HG02571 (cell line): Measurements from ENCODE around the gene RPA1.
"Not testable (repeated sequence)": the region's sequence is repeated elsewhere in the genome, so short reads cannot be mapped to it uniquely, and the experiment has no call there.

Experiments
- ATAC-seq: cut with Tn5 transposase; IDR thresholded peaks from one replicate; pipeline ENCODE4 v1.9.1; 2021; ENCODE audit warnings: mild to moderate bottlenecking, moderate library complexity; ENCODE audit not compliant: unreplicated experiment

Gene RPA1

DNA sequence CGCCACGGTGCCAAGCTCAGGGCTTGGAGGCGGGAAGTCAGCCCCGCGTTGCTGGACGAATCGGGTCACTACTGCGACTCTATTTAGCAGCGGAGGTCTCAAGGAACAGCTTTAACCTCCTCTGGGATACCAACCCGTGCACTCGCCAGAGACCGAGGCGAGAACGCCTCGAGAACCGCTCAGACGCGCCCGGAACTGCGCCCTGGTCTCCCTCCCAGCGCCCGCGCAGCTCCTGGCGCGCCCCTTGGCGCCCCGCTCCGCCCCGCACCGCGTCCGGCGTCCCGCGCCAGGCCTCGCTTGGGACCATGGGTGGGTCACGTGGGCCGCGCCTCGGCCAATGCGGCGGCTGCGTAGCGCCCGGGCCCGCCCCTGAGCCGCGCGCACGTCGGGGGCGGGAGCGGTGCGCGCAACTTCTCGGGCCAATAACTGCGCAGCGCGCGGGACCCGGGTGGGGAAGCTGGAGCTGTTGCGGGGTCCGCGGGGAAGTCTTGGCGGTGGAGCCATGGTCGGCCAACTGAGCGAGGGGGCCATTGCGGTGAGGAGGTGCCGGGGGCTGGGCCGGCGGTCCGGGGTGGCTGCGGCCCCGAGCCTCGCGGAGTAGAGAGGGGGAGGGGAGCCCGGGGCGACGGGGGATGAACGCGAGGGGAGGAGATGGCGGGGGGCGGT, at the start of gene RPA1, which contains the start of gene SMYD4:
Gene RPA1 (plus strand): TSS at position 414 of the 666 bp plus-strand sequence. CDS start 89 bp downstream, at position 503.
Gene SMYD4 (minus strand): TSS at position 311 of the 666 bp plus-strand sequence. CDS start 1,908 bp downstream, outside the sequence.
- ATAC-seq = peak; percentile 76

DNA sequence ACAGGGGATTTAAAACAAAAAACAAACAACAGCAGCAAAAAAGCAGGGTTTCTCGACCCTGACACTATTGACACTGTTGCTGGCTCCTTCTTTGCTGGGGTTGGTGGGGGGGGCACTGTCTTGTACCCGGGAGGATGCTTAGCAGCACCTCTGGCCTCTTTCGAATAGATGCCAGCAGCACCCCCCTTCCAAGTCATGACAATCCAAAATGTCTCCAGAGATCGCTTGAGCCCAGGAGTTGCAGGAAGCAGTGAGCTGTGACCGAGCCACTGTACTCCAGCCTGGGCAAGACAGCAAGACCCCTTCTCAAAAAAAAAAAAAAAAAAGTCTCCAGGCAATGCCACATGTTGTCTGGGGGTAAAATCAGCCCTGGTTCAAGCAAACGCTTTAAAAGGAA, 47.6 kb upstream of the RPA1 start:
- no peak for ATAC-seq

DNA sequence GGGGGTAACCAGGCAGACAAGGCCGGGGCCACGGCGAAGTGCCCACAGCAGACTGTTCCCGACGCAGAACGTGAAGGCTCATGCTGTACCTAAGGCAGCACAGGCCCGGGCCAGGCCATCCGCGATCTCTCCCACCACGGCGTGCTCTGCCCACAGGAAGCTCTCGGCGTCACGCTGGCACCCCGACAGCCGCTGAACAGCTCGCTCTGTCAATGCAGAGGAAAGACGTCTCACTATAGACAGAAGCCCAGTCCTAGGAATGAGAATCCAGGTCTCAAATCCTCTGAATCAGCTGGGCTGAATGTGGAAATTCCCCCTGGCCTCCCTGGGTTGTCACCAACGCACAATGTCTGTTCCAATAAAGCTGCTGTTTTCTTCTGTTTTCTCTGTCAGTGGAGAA, 46.5 kb upstream of the RPA1 start:
- no peak for ATAC-seq

DNA sequence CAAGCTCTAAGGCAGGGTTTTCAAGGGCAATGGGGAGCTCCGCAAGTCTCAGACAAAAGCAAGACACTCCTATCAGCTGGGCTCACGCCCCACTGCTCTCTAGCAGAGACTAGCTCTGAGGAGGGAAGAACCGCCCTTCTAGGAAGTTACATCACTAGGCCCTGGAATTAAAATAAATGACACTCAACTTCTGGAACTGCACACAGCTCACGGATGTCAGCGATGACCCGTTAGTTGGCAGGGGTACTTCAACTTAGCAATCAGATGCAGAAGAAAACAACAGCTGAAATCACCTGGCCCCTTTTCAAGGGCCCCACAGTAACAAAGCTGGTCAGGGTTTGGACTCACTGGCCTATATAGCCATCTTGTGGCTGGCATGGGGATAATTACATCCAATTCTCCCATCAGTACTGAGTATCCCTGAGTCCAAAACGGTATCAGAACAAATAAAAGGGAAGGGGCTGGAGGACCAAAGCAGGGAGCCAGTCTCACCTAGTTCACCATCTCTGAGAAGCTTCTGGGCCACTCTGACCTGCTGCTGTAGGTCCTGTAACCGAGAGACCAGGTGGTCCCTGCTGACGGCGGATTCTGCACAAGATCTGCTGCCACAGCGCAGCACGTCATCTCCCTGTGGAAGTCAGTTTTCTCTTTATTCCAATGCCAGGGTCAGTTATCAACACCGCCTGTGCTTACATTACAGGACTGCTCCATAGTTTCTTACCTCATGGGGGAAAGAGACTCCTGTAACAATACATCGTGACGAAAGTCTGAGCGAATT, 45.8 kb upstream of the RPA1 start:
- ATAC-seq = no peak

DNA sequence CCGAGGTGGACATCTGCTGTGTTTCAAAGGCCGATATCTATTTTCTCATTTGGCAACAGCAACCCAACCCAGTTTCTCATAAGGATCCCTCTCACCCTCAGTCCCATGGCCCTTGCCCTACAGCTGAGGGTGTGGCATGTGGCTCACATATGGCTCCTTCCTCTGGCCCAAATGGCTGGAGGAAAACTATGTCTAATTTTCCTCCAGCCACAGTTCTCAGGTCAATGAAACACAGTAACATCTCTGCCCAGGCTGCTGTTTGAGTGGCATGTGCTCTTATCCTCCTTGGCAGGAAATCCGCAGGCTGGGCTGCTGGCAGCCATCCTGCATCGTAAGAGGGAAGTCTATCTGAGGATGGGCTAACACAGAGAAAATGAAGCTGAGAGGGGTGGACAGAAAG, 43.9 kb upstream of the RPA1 start:
- no peak for ATAC-seq

DNA sequence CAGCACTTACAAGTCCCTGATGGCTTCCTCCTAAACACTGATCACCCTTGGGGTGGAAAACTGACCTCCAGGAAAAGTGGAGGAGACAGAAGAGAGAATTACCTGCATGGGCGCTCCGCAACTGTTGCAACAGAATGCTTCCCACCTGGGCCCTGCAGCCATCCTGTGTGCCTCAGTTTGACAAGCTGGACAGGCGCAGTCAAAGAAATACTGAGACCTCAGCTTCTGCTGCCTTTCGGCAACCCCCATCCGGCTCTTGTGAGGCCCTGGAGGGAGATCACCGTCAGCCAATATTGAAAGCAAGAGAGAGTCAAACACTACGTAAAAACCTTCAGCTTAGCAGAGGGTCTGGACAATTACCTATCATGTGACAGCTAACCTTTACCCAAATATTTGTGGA, 43.1 kb upstream of the RPA1 start:
- ATAC-seq = no peak

DNA sequence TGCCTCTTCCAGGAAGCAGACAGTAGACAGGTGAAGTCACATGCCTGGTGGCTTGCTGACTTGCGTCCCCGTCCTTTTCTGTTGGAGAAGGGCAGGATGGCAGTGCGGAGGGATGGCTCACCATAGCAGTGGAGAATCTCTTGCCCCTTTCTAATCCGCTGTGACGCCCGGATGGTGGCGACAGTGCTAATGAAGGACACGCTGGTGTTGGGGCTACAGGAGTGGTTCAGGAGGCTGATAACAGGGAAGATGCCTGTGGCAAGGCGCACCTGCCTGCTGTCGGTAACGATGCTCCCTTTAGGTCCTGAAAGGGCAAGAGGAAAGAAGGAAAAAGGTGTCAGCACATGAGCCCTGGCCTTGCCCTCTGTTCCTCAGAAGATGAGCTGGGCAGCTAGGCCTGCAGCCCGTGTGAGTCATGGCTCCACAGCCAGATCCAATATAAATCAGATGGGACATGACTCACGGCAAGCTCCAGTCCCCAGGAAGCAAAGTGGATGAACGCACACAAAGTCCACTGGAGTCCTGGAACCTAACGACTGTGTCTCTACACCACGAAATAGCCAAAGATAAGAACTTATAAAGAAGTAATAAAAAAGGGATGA, 42.4 kb upstream of the RPA1 start:
- ATAC-seq = no peak

DNA sequence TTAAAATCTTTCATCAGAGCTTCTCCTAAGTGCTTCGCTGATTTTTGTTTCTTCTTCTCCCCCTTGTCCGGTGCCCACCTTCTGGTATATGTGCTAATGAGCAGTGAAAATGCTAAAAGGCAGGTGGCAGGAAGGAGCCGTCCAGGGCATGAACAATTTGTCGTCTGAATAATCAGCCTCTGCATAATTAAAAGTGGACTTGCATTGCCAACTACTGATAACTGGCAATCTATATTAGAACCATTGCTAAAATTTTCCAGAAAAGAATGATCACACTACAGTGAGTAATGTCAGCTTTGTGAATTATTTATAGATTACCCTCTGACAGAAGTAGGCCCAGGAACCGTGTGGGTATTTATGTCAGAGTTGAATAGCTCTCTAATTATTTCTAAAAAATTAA, 39.9 kb upstream of the RPA1 start:
- no peak for ATAC-seq

DNA sequence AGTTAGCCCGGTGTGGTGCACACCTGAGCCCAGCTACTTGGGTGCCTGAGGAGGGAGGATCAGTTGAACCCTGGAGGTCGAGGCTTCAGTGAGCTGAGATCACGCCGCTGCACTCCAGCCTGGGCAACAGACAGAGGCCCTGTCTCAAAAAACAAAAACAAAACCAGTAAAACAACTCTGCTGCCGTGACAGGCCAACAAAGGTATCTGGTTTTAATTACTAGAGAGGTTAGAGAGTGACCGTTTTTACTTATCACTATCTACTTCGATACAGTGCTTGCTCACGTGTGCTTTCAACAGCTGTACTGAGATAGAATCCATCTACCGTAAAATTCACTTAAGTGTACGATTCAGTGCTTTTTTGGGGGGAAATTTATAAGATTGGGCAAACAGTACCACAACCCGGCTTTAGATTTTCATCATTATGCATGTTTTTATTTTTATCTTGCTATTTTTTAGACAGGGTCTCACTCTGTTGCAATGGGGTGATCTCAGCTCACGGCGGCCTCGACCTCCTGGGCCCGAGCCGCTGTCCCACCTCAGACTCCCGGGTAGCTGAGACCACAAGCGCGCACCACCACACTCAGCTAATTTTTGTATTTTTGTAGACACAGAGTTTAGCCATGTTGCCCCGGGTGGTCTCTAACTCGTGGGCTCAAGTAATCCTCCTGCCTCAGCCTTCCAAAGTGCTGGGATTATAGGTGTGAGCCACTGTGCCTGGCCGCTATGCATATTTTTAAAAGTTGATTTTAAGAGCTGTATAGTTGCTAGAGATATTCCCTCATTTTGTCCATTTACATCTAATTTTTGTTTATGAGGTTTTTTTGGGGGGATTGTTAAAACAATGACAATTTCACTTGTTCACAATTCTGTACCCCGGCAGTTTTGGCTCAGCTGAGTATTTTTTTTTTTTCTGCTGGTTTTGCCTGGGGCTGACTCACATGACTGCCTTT, 37.0 kb upstream of the RPA1 start:
- ATAC-seq = no peak

DNA sequence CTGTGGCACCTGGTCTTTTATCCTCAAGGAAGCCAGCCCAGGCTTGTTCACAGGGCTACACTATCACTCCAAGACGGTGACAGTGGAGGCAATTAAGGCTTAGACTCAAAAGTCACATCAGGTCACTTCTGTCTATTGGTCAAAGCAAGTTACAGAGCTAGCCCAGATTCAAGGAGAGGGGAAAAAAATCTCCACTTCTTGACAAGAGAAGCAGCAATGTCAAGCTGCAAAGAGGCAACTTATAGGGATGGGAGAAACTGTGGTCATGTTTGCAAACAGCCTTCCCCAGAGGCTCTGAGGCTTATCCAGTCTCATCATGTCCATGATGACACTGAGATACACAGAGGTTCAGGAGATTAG, 36.4 kb upstream of the RPA1 start:
- no peak for ATAC-seq

DNA sequence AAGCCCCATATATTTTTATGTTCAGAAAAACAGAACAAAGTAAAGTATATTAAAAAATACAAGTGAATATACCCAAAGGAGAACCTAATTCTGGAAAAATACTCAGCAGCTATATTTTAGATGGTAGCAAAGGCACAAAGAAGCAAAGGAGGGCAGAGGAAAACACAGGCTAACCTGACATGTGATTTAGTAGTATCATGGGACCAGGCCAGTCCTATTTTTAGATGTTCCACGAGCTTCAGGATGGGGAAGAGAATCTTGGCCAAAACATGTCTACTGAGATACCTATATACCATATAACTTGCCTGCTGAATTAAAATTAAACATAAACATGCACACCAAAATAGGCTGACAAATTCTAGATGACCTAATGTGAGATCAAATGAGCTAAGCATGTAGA, 33.0 kb upstream of the RPA1 start:
- ATAC-seq = no peak

DNA sequence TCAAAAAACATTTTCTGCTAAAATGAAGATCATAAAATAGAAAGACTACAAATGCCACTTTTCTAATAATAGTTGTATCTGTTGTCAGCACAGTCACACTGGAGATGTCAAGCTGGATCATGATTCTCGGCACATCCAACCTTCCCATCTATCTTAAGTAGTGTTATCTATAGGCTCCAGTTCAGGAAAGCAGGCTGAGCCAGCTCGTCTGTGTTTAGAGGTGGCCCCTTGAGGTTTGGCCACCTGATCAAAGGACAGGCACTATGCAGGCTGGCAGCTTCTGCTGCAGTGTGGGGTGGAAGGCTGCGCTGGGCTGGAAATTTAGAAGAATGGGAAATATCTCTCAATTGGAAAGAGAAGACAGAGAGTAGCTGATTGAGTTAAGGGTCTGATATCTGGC, 32.5 kb upstream of the RPA1 start:
- ATAC-seq = no peak

DNA sequence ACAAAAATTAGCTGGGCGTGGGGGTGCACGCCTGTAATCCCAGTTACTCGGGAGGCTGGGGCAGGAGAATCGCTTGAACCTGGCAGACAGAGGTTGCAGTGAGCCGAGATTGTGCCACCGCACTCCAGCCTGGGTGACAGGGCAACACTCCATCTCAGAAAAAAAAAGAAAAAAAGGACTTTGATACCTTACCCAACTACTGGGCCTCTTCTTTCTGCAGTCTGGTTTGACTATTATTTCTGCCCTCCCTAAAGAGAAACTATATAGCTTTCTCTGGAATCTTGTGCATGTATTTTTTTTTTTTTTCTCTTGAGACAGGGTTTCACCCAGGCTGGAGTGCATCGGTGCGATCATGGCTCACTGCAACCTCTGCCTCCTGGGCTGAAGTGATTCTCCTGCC, 32.0 kb upstream of the RPA1 start:
- ATAC-seq = not testable (repeated sequence)

DNA sequence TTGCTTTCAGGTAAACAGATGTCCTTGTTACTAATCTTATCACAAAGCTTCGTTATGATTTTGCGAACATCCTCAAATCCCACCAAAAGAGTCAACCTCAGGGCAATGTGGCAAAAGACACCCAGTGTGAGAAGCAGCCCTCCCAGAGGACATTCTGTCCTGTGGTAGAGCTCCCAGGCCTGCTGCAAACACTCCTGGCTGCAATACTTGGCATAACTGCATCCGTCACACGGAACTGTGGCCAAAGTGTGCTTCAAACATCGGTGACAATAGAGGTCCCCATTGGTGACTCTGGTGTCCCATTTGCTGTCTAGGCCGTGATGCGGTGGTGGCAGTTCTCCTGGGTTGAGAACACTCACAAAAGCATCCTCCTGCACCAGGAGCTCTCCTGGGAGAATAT, 29.6 kb upstream of the RPA1 start:
- no peak for ATAC-seq

DNA sequence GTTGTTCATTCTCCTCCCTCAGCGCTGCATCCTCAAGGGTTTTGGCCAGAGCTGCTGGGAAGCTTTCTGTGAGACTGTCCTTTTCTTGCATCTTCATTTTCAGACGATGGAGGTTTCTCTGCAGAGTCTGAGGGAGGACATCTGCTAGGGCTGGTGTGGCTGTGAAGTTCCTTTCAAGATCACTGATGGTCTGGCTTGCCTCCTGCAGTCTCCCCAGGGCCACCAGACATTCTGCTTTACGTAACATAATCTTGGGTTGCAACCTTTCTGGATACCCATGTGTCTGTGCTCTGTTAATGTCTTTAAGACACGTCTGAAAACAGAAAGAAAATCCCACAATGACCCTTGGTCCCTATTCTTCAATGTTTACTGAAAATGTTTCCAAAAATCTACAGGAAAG, 29.1 kb upstream of the RPA1 start:
- ATAC-seq = no peak

DNA sequence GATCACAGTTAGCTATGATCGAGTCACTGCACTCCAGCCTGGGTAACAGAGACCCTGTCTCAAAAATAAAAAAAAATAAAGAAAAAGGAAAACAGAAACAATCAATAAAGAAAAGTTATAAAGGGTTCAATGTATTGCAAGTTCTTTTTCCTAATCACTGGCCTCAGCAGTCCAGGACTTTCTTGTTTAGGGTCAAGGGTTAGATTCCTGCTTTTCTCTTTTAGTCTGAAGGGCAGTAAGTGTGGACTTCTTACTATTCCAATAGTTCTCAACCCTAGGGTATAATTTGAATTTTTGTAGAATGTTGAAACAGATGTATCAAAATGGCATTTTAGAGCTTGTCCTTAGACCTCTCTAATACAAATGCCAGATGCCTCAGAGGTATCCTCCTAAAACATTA, 27.4 kb upstream of the RPA1 start:
- no peak for ATAC-seq

DNA sequence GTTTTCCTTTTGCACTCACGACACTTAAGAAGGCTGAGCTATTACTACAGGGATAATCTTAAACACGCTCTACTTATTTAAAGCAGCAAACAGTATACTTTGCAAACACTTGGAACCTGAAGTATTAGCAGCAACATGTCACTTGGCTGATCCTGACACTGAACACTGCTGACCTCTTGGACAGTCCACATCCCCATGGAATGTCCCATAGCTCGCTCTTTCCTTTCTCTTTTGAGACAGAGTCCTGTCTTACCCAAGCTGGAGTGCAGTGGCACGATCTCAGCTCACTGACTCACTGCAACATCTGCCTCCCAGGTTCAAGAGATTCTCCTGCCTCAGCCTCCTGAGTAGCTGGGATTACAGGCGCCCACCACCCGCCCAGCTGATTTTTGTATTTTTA, 26.5 kb upstream of the RPA1 start:
- ATAC-seq = no peak

DNA sequence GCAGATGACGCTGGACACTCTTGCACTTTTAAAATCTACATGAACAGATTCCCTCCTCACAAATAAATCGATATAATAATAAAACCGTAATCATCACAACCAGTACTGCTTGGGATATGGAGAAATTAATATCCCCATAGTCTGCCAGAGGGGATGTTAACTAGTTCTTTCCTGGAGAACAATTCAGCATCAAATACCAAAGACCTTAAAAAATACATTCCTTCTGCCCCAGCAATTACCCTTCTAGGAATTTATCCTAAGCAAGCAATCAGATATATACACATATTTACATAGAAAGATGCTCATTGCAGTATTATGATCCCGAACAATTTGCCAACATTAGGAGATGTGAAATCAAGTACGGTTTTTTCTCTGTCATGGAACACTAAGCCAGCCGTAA, 21.9 kb upstream of the RPA1 start:
- ATAC-seq = no peak

DNA sequence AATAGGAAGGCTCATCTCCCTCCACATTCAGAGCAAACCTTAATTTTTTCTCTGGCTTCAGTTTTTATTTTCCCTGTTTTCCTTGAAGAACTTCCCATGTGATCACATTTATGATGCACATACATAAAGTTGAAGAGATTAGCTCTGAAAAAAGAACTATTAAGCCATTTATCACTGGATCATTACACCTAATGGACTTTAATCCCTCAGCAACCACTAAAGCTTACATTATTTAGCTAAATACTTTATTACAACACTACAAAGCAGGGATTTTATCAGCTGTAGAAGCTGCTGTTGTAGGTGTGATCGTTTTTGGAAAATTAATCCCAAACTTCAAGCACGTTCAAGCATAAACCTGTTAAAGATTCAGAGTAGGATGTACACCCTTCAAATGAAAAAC, 21.2 kb upstream of the RPA1 start:
- ATAC-seq = no peak

DNA sequence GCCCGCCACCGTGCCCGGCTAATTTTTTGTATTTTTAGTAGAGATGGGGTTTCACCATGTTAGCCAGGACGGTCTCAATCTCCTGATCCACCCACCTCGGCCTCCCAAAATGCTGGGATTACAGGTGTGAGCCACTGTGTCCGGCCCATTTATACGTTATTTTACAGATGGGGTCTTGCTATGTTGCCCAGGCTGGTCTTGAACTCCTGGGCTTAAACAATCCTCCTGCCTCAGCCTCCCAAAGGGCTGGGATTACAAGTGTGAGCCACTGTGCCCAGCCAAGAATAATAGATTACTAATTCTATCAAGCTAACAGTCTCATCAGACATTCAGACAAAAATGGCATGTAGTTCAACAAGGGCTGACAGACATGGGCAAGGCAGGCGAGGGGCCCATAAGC, 20.0 kb upstream of the RPA1 start:
- not testable (repeated sequence) for ATAC-seq

DNA sequence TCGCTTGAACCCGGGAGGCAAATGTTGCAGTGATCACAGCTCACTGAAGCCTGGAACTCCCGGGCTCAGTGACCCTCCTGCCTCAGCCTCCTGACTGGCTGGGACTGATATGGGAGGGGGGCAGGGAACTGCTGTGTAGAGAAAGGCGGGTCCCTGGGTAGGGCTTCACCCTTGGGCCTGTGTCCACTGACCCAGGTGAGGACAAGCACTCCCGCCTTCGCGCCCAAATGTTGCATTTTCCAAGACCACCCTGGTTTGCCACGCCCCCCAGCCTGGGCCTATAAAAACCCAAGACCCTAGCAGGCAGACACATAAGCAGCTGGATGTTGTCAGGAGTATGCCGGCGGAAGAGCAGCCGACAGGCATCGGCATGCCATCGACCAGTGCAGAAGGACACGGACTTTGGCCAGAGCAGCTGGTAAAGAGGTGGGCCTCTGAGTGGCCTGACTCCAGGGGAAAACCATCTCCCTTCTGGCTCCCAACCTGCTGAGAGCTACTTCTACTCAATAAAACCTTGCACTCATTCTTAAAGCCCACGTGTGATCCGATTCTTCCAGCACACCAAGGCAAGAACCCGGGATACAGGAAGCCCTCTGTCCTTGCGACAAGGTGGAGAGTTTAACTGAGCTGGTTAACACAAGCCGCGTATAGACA, 19.2 kb upstream of the RPA1 start:
- ATAC-seq = no peak
